Measurements from ENCODE around the gene TAMALIN. TPM values are rescaled to one million over a fixed set of nuclear protein-coding genes. Genes with fewer than 3 reads are reported as not detected.

The TAMALIN gene
- total RNA-seq, 1 experiment from 2014 or later: 1.2 TPM

GRCh38 chr12:52004042-52004648, 2.6 kb upstream of the TAMALIN start:
- H3K56ac ChIP-seq (ENCODE audit: insufficient read length, low read depth, low read length): no peak overlapping the region
- Mint-ChIP-seq H3K36me3 (ENCODE audit: insufficient read depth in 1 of 3, low read depth in 3 of 3) (peaks cover 0 to 7% (median 6%) of the 10 kb centered on the region in 3 experiments; a peak in 6 of 7 replicates), H3K9me3 (no peaks in the 10 kb centered on the region; a peak in 1 of 5 replicates), H3K27ac (no peak overlapping the region; a peak in 1 of 7 replicates), H3K4me1 (peaks cover 17 to 32% of the 10 kb centered on the region in 2 experiments), H3K27me3 (ENCODE audit: low read depth) (peaks cover 59% of the 10 kb centered on the region), H3K4me3 (no peak overlapping the region)
- H4K91ac ChIP-seq (ENCODE audit: insufficient read length, low read depth, low read length): no peak overlapping the region
- no peaks in the 10 kb centered on the region for H3K9me3 ChIP-seq (ENCODE audit: control insufficient read depth, low read depth, low read length)
- H3K27me3 ChIP-seq (ENCODE audit: insufficient read depth, low read length): peaks cover 17% of the 10 kb centered on the region
- H2BK5ac ChIP-seq (ENCODE audit: insufficient read length, low read length): no peak overlapping the region
- H3K18ac ChIP-seq (ENCODE audit: insufficient read length, low read depth, low read length): no peak overlapping the region
- no peaks in the 10 kb centered on the region for H3K79me1 ChIP-seq (ENCODE audit: insufficient read depth, low read depth, low read length, poor library complexity, severe bottlenecking)
- H4K8ac ChIP-seq (replicated peaks; ENCODE audit: insufficient read length, low read depth, low read length): no peak overlapping the region
- TF ChIP-seq, protein P1, sequence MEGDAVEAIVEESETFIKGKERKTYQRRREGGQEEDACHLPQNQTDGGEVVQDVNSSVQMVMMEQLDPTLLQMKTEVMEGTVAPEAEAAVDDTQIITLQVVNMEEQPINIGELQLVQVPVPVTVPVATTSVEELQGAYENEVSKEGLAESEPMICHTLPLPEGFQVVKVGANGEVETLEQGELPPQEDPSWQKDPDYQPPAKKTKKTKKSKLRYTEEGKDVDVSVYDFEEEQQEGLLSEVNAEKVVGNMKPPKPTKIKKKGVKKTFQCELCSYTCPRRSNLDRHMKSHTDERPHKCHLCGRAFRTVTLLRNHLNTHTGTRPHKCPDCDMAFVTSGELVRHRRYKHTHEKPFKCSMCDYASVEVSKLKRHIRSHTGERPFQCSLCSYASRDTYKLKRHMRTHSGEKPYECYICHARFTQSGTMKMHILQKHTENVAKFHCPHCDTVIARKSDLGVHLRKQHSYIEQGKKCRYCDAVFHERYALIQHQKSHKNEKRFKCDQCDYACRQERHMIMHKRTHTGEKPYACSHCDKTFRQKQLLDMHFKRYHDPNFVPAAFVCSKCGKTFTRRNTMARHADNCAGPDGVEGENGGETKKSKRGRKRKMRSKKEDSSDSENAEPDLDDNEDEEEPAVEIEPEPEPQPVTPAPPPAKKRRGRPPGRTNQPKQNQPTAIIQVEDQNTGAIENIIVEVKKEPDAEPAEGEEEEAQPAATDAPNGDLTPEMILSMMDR (conservative IDR thresholded peaks at IDR 0.05): peak; percentile 81
- H2BK12ac ChIP-seq (ENCODE audit: insufficient read length, low read depth, low read length): no peak overlapping the region
- H3K4me1 ChIP-seq (ENCODE audit: insufficient read depth, low read length): no peaks in the 10 kb centered on the region
- DNase-seq: peak; percentile 83
- no peak overlapping the region for H2BK120ac ChIP-seq (ENCODE audit: low read depth, low read length, poor library complexity, severe bottlenecking)
- WGBS (ENCODE audit: extremely low coverage, insufficient read length, low lambda C conversion rate): no CpG with 5 or more reads among the region's 5 CpGs
- no peak overlapping the region for H4K5ac ChIP-seq (ENCODE audit: insufficient read length, low read depth, low read length)
- no peak overlapping the region for H3T11ph ChIP-seq (ENCODE audit: low read length)
- H3K79me2 ChIP-seq (ENCODE audit: insufficient read depth, low read length): no peaks in the 10 kb centered on the region
- H2BK20ac ChIP-seq (ENCODE audit: low read depth, low read length, poor library complexity, severe bottlenecking): no peak overlapping the region
- H2BK15ac ChIP-seq (ENCODE audit: low read depth, low read length): no peak overlapping the region
- no peak overlapping the region for H3K4me2 ChIP-seq (ENCODE audit: insufficient read depth, insufficient read length, low read length)
- no peak overlapping the region for H3K27ac ChIP-seq (ENCODE audit: insufficient read length, low read depth, low read length)
- no peak overlapping the region for H3K23ac ChIP-seq (ENCODE audit: insufficient read length, low read depth, low read length)
- H3K14ac ChIP-seq (ENCODE audit: insufficient read depth, low read length): no peak overlapping the region
- H2AK5ac ChIP-seq (ENCODE audit: insufficient read length, low read length): no peak overlapping the region
- no peak overlapping the region for H2AFZ ChIP-seq (ENCODE audit: low read length)
- peaks cover 7% of the 10 kb centered on the region for H3K23me2 ChIP-seq (ENCODE audit: insufficient read length, low read depth, low read length, poor library complexity, severe bottlenecking)
- H3K4ac ChIP-seq (ENCODE audit: low read depth, low read length): no peak overlapping the region
- no peak overlapping the region for H3K9ac ChIP-seq (ENCODE audit: extremely low read depth, insufficient read length, low read length)
- H4K20me1 ChIP-seq (ENCODE audit: control insufficient read depth, insufficient read depth, insufficient read length): no peaks in the 10 kb centered on the region
